ENCODE results near the gene GAREM1. TPM values are rescaled to one million over a fixed set of nuclear protein-coding genes. Genes with fewer than 3 reads are reported as not detected.

Gene GAREM1
- 10 to 100 TPM in 4 of 6 donors, 1 to 10 TPM in 2; 8.1 to 21.0 (median 13.7) TPM for total RNA-seq

DNA sequence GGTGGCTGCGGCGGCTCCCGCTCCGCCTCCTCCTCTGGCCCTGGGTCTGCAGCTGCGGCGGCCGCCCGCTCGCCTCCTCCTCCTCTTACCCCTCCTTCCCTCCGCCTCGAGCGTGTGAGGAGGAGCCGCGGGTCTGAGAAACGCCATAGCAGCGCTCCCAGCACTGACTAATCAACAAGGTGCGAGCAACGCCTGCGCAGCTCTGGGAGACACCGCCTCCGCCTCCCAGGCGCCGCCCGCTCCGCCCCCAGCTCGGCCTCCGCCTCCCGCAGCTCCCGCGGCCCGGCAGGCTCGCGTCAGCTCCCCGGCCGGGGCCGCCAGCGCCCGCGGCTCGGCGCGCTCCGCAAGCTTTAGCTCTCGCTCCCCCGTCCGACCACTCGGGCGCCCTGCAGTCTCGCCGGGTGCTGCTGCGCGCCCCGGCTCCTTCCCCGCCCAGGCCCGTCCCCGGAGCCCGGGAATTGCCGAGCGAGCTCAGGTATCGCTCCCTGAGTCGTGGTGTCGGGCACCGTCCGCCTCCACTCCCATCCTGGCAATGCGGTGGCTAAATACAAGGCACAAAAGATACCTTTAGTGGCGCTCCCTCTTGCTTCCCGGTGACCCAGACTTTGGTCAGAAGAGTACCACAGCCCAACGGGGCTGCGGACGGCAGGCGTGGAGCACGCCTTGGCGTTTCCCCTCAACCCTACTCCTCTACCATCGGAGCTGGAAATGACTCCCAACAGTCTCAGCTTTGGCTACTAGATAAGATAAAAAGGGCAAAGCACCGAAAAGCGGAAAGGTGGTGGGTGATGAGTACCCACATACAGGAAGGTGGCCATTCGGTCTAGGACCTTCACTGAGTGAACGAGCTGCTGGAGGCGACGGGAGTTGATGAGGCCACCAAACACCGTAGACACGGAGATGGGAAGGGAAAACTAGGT lies at the start of gene GAREM1:
GAREM1 (minus strand) TSS at position 169 of the 920 bp plus-strand sequence. CDS start 454 bp downstream, outside the sequence.
- Histone ChIP-seq H3K4me3 (peak within 1 kb of the TSS; percentile 34 to 75 (median 72)), H3K4me1 (peaks cover 15 to 43% (median 23%) of the 10 kb centered on the region in 4 donors), H3K27ac (peak within 1 kb of the TSS; percentile 64 to 84 (median 75)), H3K36me3 (no peaks in the 10 kb centered on the region), H3K9me3 (no peaks in the 10 kb centered on the region), H3K27me3 (peaks cover 0 to 5% (median 0%) of the 10 kb centered on the region in 4 donors)
- peak; percentile 96 to 97 for ATAC-seq (ENCODE audit: low FRiP score in 2 of 2)
- DNase-seq: peak; percentile 94 to 98
- TF ChIP-seq EP300 (IDR thresholded peaks at IDR 0.05) (no peak), POLR2AphosphoS5 (IDR thresholded peaks at IDR 0.05) (peak; percentile 21 to 96), POLR2A (IDR thresholded peaks at IDR 0.05) (peak in 3 of 4 donors; percentile 61 to 93 (median 78))
- TF ChIP-seq, protein P1, sequence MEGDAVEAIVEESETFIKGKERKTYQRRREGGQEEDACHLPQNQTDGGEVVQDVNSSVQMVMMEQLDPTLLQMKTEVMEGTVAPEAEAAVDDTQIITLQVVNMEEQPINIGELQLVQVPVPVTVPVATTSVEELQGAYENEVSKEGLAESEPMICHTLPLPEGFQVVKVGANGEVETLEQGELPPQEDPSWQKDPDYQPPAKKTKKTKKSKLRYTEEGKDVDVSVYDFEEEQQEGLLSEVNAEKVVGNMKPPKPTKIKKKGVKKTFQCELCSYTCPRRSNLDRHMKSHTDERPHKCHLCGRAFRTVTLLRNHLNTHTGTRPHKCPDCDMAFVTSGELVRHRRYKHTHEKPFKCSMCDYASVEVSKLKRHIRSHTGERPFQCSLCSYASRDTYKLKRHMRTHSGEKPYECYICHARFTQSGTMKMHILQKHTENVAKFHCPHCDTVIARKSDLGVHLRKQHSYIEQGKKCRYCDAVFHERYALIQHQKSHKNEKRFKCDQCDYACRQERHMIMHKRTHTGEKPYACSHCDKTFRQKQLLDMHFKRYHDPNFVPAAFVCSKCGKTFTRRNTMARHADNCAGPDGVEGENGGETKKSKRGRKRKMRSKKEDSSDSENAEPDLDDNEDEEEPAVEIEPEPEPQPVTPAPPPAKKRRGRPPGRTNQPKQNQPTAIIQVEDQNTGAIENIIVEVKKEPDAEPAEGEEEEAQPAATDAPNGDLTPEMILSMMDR (IDR thresholded peaks at IDR 0.05): peak; percentile 59 to 94 (median 86)
- 2% methylated on average over 32 to 39 of the region's 82 CpGs for WGBS, 2 donors

DNA sequence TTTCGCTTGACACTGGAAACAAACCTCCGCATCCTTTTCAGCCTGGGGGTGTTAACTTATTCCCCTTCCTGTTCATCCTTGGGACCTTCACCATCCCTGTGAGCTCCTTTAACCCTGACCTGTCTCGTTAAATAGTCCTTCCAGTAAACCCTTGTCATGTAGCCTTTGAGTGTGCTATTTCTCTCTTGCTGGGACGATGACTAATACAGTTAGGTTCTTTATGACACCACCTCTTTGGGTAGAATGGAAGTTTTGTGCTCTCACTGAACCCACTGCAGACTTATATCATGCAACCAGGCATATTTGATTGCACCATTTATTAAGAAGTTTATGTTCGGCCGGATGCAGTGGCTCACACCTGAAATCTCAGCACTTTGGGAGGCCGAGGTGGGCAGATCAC lies 40.5 kb upstream of the GAREM1 start:
- TF ChIP-seq POLR2A (IDR thresholded peaks at IDR 0.05): no peak
- TF ChIP-seq, protein P1 (IDR thresholded peaks at IDR 0.05): no peak
- 89 to 93% methylated on average over 7 of the region's 7 CpGs for WGBS, 2 donors
- no peaks in the 10 kb centered on the region for H3K4me1 ChIP-seq
- no peaks in the 10 kb centered on the region for H3K36me3 ChIP-seq
- no peaks in the 10 kb centered on the region for H3K9me3 ChIP-seq
- H3K4me3 ChIP-seq: no peak overlapping the region
- no peak overlapping the region for H3K27ac ChIP-seq
- DNase-seq: no peak
- ATAC-seq (ENCODE audit: low FRiP score in 2 of 2): no peak
- H3K27me3 ChIP-seq: no peaks in the 10 kb centered on the region

DNA sequence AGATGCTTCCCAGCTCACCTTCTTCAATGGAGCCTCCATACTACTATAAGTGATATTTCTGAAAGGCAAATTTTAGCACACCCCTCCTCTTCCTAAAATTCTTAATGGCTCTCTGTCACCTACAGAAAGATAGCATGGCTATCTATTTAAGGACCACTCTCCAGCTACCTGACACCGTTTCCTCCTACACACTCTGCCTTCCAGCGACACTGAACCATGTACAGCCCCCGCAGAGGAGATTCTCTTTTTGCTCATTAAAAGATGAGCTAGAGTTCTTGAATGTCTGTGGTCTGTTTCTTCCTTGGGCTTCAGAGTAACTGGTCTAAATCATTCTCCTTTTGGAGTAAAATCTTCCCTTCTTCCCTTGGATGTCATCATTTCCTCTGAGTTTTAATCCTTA lies 38.4 kb upstream of the GAREM1 start:
- 80 to 88% methylated on average over 3 of the region's 3 CpGs for WGBS, 2 donors
- H3K9me3 ChIP-seq: no peaks in the 10 kb centered on the region
- TF ChIP-seq, protein P1 (IDR thresholded peaks at IDR 0.05): no peak
- TF ChIP-seq POLR2A (IDR thresholded peaks at IDR 0.05): no peak
- TF ChIP-seq POLR2AphosphoS5 (IDR thresholded peaks at IDR 0.05): no peak
- no peak for TF ChIP-seq EP300 (IDR thresholded peaks at IDR 0.05)
- no peak for DNase-seq
- H3K4me3 ChIP-seq: no peak overlapping the region
- no peak overlapping the region for H3K27ac ChIP-seq
- no peak for ATAC-seq (ENCODE audit: low FRiP score in 2 of 2)
- H3K4me1 ChIP-seq: no peaks in the 10 kb centered on the region
- H3K27me3 ChIP-seq: no peaks in the 10 kb centered on the region
- no peaks in the 10 kb centered on the region for H3K36me3 ChIP-seq

DNA sequence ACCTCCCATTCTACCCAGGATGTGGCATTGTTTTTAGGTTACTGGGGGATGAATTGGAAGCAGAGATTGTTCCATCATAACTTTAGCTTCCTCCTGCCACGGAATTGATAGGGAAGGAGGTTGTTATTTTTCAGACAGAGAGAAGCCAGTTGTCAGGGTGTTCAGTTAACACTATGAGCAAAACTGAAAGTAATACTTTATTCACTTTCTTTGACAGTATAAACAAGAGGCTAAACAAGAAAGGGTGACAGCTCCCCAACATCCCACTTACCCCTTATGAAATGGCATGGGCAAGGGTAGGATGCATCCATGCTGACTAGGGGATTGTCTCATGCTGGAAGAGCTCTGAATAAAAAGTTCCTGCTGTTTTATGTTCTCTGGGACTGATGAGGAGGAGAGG lies 36.4 kb upstream of the GAREM1 start:
- no peaks in the 10 kb centered on the region for H3K36me3 ChIP-seq
- DNase-seq: no peak
- WGBS, 2 donors: 21 to 45% methylated on average over 1 of the region's 1 CpG
- H3K4me3 ChIP-seq: no peak overlapping the region
- no peak for ATAC-seq (ENCODE audit: low FRiP score in 2 of 2)
- no peaks in the 10 kb centered on the region for H3K27me3 ChIP-seq
- no peak overlapping the region for H3K27ac ChIP-seq
- no peaks in the 10 kb centered on the region for H3K4me1 ChIP-seq
- TF ChIP-seq POLR2AphosphoS5 (IDR thresholded peaks at IDR 0.05): no peak
- TF ChIP-seq EP300 (IDR thresholded peaks at IDR 0.05): no peak
- TF ChIP-seq POLR2A (IDR thresholded peaks at IDR 0.05): no peak
- TF ChIP-seq, protein P1 (IDR thresholded peaks at IDR 0.05): no peak
- no peaks in the 10 kb centered on the region for H3K9me3 ChIP-seq

All from upper lobe of left lung (tissue), 6 donors.